Measurements from ENCODE around the gene ADSS2.

The ADSS2 gene

DNA sequence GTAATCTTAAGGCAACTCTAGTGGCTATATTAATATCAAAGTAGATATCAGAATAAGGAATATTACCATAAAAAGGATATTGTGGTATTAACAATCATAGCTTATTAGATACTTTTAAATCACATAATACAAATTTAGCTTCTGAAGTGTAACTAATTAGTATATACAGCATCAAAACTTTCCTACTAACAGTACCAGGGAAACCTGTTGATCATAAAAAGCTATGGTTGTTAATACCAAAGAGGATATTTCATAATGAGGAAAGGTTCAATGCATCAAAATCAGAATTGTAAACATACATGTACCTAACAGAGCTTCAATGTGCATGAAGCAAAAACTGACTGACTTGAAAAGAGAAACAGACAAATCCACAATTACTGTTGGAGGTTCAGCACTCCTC, 24.1 kb downstream of the ADSS2 start:
- Histone ChIP-seq H3K9me3 (ENCODE audit: insufficient read depth, low read length, severe bottlenecking) (no peaks in the 10 kb centered on the region), H3K4me1 (ENCODE audit: insufficient read depth, low read length) (no peaks in the 10 kb centered on the region), H3K79me2 (ENCODE audit: insufficient read depth, low read length) (no peaks in the 10 kb centered on the region), H2AFZ (ENCODE audit: low read depth, low read length) (no peak overlapping the region), H4K20me1 (ENCODE audit: insufficient read depth, low read length) (no peaks in the 10 kb centered on the region; the same call in 1 of the 2 replicates), H3K4me3 (ENCODE audit: low read depth in 1 of 2, low read length in 2 of 2) (no peak overlapping the region), H3K9ac (ENCODE audit: low read depth, low read length) (no peak overlapping the region), H3K4me2 (ENCODE audit: insufficient read depth, low read length) (no peak overlapping the region), H3K27me3 (ENCODE audit: insufficient read depth, low read length, poor library complexity) (no peaks in the 10 kb centered on the region), H3K36me3 (ENCODE audit: insufficient read depth, low read length) (peaks cover 46% of the 10 kb centered on the region), H3K27ac (ENCODE audit: low read length) (no peak overlapping the region)
- ATAC-seq (ENCODE audit: insufficient read depth, low read depth), result no peak
- DNase-seq, result no peak
- TF ChIP-seq CTCF (IDR thresholded peaks at IDR 0.05; ENCODE audit: borderline replicate concordance, extremely low read depth, low read length, poor library complexity, severe bottlenecking), result no peak
- TF ChIP-seq EZH2 (IDR thresholded peaks at IDR 0.05; ENCODE audit: borderline replicate concordance, low read depth, low read length, severe bottlenecking), result no peak

- H3K9me3 ChIP-seq (ENCODE audit: insufficient read depth, low read length, severe bottlenecking), result no peaks in the 10 kb centered on the region
- H3K4me2 ChIP-seq (ENCODE audit: insufficient read depth, low read length), result no peak overlapping the region
- no peak overlapping the region for H3K27ac ChIP-seq (ENCODE audit: low read length)
- no peak overlapping the region for H3K9ac ChIP-seq (ENCODE audit: low read depth, low read length)
- H3K79me2 ChIP-seq (ENCODE audit: insufficient read depth, low read length), result no peaks in the 10 kb centered on the region
- peaks cover 54% of the 10 kb centered on the region for H3K36me3 ChIP-seq (ENCODE audit: insufficient read depth, low read length)
- H3K4me1 ChIP-seq (ENCODE audit: insufficient read depth, low read length), result no peaks in the 10 kb centered on the region
- H2AFZ ChIP-seq (ENCODE audit: low read depth, low read length), result no peak overlapping the region
- ATAC-seq (ENCODE audit: insufficient read depth, low read depth) (no peak), DNase-seq (no peak)
- H4K20me1 ChIP-seq (ENCODE audit: insufficient read depth, low read length), result no peaks in the 10 kb centered on the region; the same call in 1 of the 2 replicates
- H3K27me3 ChIP-seq (ENCODE audit: insufficient read depth, low read length, poor library complexity), result no peaks in the 10 kb centered on the region
- H3K4me3 ChIP-seq (ENCODE audit: low read depth in 1 of 2, low read length in 2 of 2), result no peak overlapping the region
- no peak for TF ChIP-seq CTCF (IDR thresholded peaks at IDR 0.05; ENCODE audit: borderline replicate concordance, extremely low read depth, low read length, poor library complexity, severe bottlenecking)
- no peak for TF ChIP-seq EZH2 (IDR thresholded peaks at IDR 0.05; ENCODE audit: borderline replicate concordance, low read depth, low read length, severe bottlenecking)
Observed at GRCh38 chr1:244424649-244425334, 26.9 kb downstream of the ADSS2 start.

DNA sequence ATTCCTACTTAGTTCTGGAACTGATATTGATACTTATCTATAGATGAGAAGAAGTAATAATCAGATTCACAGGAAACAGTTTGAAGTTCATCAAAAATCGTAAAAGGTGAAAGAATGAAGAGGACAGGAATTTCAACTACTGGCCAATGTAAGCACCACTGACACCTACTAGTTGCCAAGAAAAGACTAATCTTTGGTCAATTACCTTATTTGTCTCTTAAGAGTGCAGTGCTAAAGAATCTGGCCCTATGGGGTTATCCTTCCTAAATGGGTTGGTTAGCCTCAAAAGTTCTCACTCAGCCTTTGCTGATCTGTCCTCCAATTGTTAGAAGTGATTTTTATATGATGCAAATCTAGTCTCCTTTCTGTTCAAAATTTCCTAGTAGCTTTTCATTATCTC, 29.5 kb downstream of the ADSS2 start:
- Histone ChIP-seq H3K9ac (ENCODE audit: low read depth, low read length) (no peak overlapping the region), H3K79me2 (ENCODE audit: insufficient read depth, low read length) (no peaks in the 10 kb centered on the region), H3K4me3 (ENCODE audit: low read depth in 1 of 2, low read length in 2 of 2) (no peak overlapping the region), H4K20me1 (ENCODE audit: insufficient read depth, low read length) (no peaks in the 10 kb centered on the region; the same call in 1 of the 2 replicates), H3K4me1 (ENCODE audit: insufficient read depth, low read length) (no peaks in the 10 kb centered on the region), H3K4me2 (ENCODE audit: insufficient read depth, low read length) (no peak overlapping the region), H3K27ac (ENCODE audit: low read length) (no peak overlapping the region), H3K9me3 (ENCODE audit: insufficient read depth, low read length, severe bottlenecking) (no peaks in the 10 kb centered on the region), H3K27me3 (ENCODE audit: insufficient read depth, low read length, poor library complexity) (no peaks in the 10 kb centered on the region), H2AFZ (ENCODE audit: low read depth, low read length) (no peak overlapping the region), H3K36me3 (ENCODE audit: insufficient read depth, low read length) (peaks cover 76% of the 10 kb centered on the region)
- ATAC-seq (ENCODE audit: insufficient read depth, low read depth) (no peak), DNase-seq (no peak)
- no peak for TF ChIP-seq EZH2 (IDR thresholded peaks at IDR 0.05; ENCODE audit: borderline replicate concordance, low read depth, low read length, severe bottlenecking)
- TF ChIP-seq CTCF (IDR thresholded peaks at IDR 0.05; ENCODE audit: borderline replicate concordance, extremely low read depth, low read length, poor library complexity, severe bottlenecking), result no peak
